Pancreas (tissue), 10 donors: Measurements from ENCODE around the gene HABP4. TPM values are rescaled to one million over a fixed set of nuclear protein-coding genes. Genes with fewer than 3 reads are reported as not detected.

Source experiments
- ATAC-seq, 4 donors: fragments of 200-7000 bp; cut with Tn5 transposase; one replicate each; pipeline versions ENCODE4 v1.8.0 to v1.9.1; 2020; ENCODE audit warnings: mild to moderate bottlenecking in 4 of 4, moderate library complexity in 4 of 4
- DNase-seq, 6 donors: peaks; one replicate each; pipeline ENCODE4 v3.0.0-alpha.2; 2020
- FAIRE-seq: peaks from 2 replicates; lab custom pipeline; 2012; peaks lifted over from hg19 to GRCh38; lab: Jason Lieb, UNC
- H3K27ac ChIP-seq, 4 donors: fragments of 200-600 bp; sonication (generic); 1 replicate in 3 of 4; 2 replicates in 1 of 4; pipeline versions ENCODE4 v1.5.0 to v1.8.0; 2020
- H3K27me3 ChIP-seq, 4 donors: fragments of 200-600 bp; one replicate each; pipeline ENCODE4 v1.8.0; 2021
- H3K36me3 ChIP-seq, 3 donors: fragments of 200-600 bp; sonication (generic) in 1 of 3; one replicate each; pipeline versions ENCODE4 v1.5.0 to v1.8.0; 2020 to 2021
- H3K4me1 ChIP-seq, 3 donors: fragments of 200-600 bp; one replicate each; pipeline ENCODE4 v1.8.0; 2021
- H3K4me3 ChIP-seq, 4 donors: fragments of 200-600 bp; sonication (generic) in 2 of 4; one replicate each; pipeline versions ENCODE4 v1.5.0 to v1.8.0; 2020 to 2021
- H3K9me3 ChIP-seq, 4 donors: fragments of 200-600 bp; one replicate each; pipeline ENCODE4 v1.8.0; 2021
- CTCF ChIP-seq, 4 donors: fragments of 200-600 bp; sonication (generic) in 3 of 4; IDR thresholded peaks; one replicate each; pipeline versions ENCODE4 v1.5.0 to v1.8.0; 2021; ENCODE audit warnings: antibody characterized with exemption in 4 of 4
- WGBS, 2 donors: extraction: QIAGEN DNeasy Blood & Tissue Kit; methylation state at CpG; one replicate each; pipeline ENCODE4 v1.1.7; 2013; 5-methylcytosine and 5-hydroxymethylcytosine counted together
- intact Hi-C, 3 donors: fragments of 100-400 bp; cut with DNase I; formaldehyde crosslinking; loops; one replicate each; pipeline versions ENCODE4 v1.11.1 to v1.14.2; 2022
- polyA plus RNA-seq, 2 donors: library from polyadenylated mRNA; stranded (reverse); fragments of 200-250 nt; gene quantifications; one replicate each; pipeline ENCODE4 v1.2.3, GENCODE V29; 2013
- total RNA-seq, 6 donors: library from RNA; stranded (reverse); fragmentation: NEBNext Ultra II Directional in 4 of 6; extraction: Animal tissue kit (Norgen Biotek cat#: 25700) in 4 of 6; gene quantifications; one replicate each; pipeline versions ENCODE4 v1.2.1 to v1.2.4, GENCODE V29; 2021 to 2023
- donor health status: healthy with polysubstance abuse.
- donor health status: DM: no; HTN: no; CAD: no; lungs with moderate emphysema.
- donor health status: DM: no; HTN: no; CAD: no.
- donor health status: control.
- donor health status: control.
- donor health status: Bipolar disorder and iron deficiency.
- donor health status: DM: yes; HTN: yes; CAD: no.
- donor health status: DM: no; HTN: no; CAD: no.
- donor health status: DM: no; HTN: no; CAD: no.
- donor health status: DM: yes; HTN: yes; CAD: no.

HABP4 gene
- total RNA-seq (1 to 10 TPM; 2.8 to 5.1 (median 3.2) TPM), polyA plus RNA-seq (10 to 100 TPM in 1 of 2 donors, 1 to 10 TPM in 1; 7.1 to 13.0 TPM)

- ATAC-seq, result peak; percentile 98 to 99 (median 99)
- H3K27ac ChIP-seq, result peak within 1 kb of the TSS in 3 of 4 donors; percentile 33 to 51 (median 50)
- no peaks in the 10 kb centered on the region for H3K9me3 ChIP-seq
- no peaks in the 10 kb centered on the region for H3K36me3 ChIP-seq
- TF ChIP-seq CTCF (IDR thresholded peaks at IDR 0.05), result no peak
- H3K4me1 ChIP-seq, result no peaks in the 10 kb centered on the region
- DNase-seq, result peak; percentile 94 to 99 (median 96)
- intact Hi-C loops, result no loop called here
- 0% methylated on average over 88 to 108 of the region's 108 CpGs for WGBS, 2 donors
- no peaks in the 10 kb centered on the region for H3K27me3 ChIP-seq
- no peak for FAIRE-seq
- H3K4me3 ChIP-seq, result peak within 1 kb of the TSS; percentile 60 to 74 (median 66)
Observed at GRCh38 chr9:96449845-96450612, at the start of gene HABP4. Gene HABP4, plus strand, starts transcription at chr9:96450169. Its CDS starts 111 bp downstream, at chr9:96450280.

GRCh38 chr9:96408409-96409280 lies 41.3 kb upstream of the HABP4 start:
- no peaks in the 10 kb centered on the region for H3K36me3 ChIP-seq
- 75 to 77% methylated on average over 9 of the region's 9 CpGs for WGBS, 2 donors
- no peak for TF ChIP-seq CTCF (IDR thresholded peaks at IDR 0.05)
- H3K4me1 ChIP-seq, result no peaks in the 10 kb centered on the region
- intact Hi-C loops, result no loop called here
- H3K27ac ChIP-seq, result no peak overlapping the region
- H3K9me3 ChIP-seq, result no peaks in the 10 kb centered on the region
- no peak for ATAC-seq
- FAIRE-seq, result no peak
- DNase-seq, result no peak
- no peaks in the 10 kb centered on the region for H3K27me3 ChIP-seq
- H3K4me3 ChIP-seq, result no peak overlapping the region

GRCh38 chr9:96411129-96411838 lies 38.7 kb upstream of the HABP4 start:
- Histone ChIP-seq H3K27me3 (no peaks in the 10 kb centered on the region), H3K4me1 (peaks cover 0 to under 1% (median 0%) of the 10 kb centered on the region in 3 donors), H3K27ac (no peak overlapping the region), H3K36me3 (no peaks in the 10 kb centered on the region), H3K9me3 (no peaks in the 10 kb centered on the region), H3K4me3 (no peak overlapping the region)
- 83 to 92% methylated on average over 5 of the region's 5 CpGs for WGBS, 2 donors
- no peak for ATAC-seq
- FAIRE-seq, result no peak
- intact Hi-C loops, result no loop called here
- no peak for DNase-seq
- no peak for TF ChIP-seq CTCF (IDR thresholded peaks at IDR 0.05)

- Histone ChIP-seq H3K27me3 (no peaks in the 10 kb centered on the region), H3K27ac (no peak overlapping the region), H3K4me1 (peaks cover 0 to 6% (median 0%) of the 10 kb centered on the region in 3 donors), H3K9me3 (no peaks in the 10 kb centered on the region), H3K4me3 (no peak overlapping the region), H3K36me3 (no peaks in the 10 kb centered on the region)
- no peak for TF ChIP-seq CTCF (IDR thresholded peaks at IDR 0.05)
- WGBS, 2 donors, result 87% methylated on average over 8 of the region's 8 CpGs
- FAIRE-seq (no peak), ATAC-seq (no peak), DNase-seq (no peak)
- intact Hi-C loops, result no loop called here
Observed at GRCh38 chr9:96412174-96412913, 37.6 kb upstream of the HABP4 start.
